ENCODE data around the gene TMEM39B.
A peak's percentile ranks its signal among the peaks of the same experiment; 100 is the strongest.
"Not testable (repeated sequence)": the region's sequence is repeated elsewhere in the genome, so short reads cannot be mapped to it uniquely, and the experiment has no call there.

TMEM39B gene

GRCh38 chr1:32114420-32114819 lies 41.7 kb downstream of the TMEM39B start:
- no peak for DNase-seq

- no peak for DNase-seq
These were observed 42.8 kb downstream of the TMEM39B start for GRCh38 chr1:32115496-32115895.

GRCh38 chr1:32116531-32116930 lies 43.8 kb downstream of the TMEM39B start:
- no peak for DNase-seq

GRCh38 chr1:32122151-32122550 lies 49.4 kb downstream of the TMEM39B start:
- DNase-seq: no peak

- not testable (repeated sequence) for DNase-seq
These were observed 50.6 kb downstream of the TMEM39B start for GRCh38 chr1:32123361-32123760.

GRCh38 chr1:32125313-32125712 lies 52.6 kb downstream of the TMEM39B start:
- DNase-seq: no peak

- no peak for DNase-seq
These were observed 54.0 kb downstream of the TMEM39B start for GRCh38 chr1:32126770-32127169.

GRCh38 chr1:32127409-32128198 lies 54.9 kb downstream of the TMEM39B start:
- no peak for DNase-seq

GRCh38 chr1:32128479-32128878 lies 55.7 kb downstream of the TMEM39B start:
- no peak for DNase-seq

GRCh38 chr1:32128964-32129363 lies 56.2 kb downstream of the TMEM39B start:
- DNase-seq: no peak

- not testable (repeated sequence) for DNase-seq
These were observed 61.2 kb downstream of the TMEM39B start for GRCh38 chr1:32133950-32134280.

GRCh38 chr1:32137111-32137510 lies 64.4 kb downstream of the TMEM39B start:
- DNase-seq: no peak

- peak; percentile 55 for DNase-seq
These were observed 66.2 kb downstream of the TMEM39B start for GRCh38 chr1:32138965-32139364.

GRCh38 chr1:32142446-32143301 lies 69.9 kb downstream of the TMEM39B start:
- peak; percentile 71 for DNase-seq

GRCh38 chr1:32143302-32143695 lies 70.6 kb downstream of the TMEM39B start:
- not testable (repeated sequence) for DNase-seq

- peak; percentile 47 for DNase-seq
These were observed 71.3 kb downstream of the TMEM39B start for GRCh38 chr1:32144033-32144432.

- not testable (repeated sequence) for DNase-seq
These were observed 75.1 kb downstream of the TMEM39B start for GRCh38 chr1:32147799-32148198.

- peak; percentile 24 for DNase-seq
These were observed 78.1 kb downstream of the TMEM39B start for GRCh38 chr1:32150847-32151246.

GRCh38 chr1:32151319-32151787 lies 78.6 kb downstream of the TMEM39B start:
- DNase-seq: peak; percentile 79

Measured in fibroblast of upper back skin (primary cell).